H1 (cell line): ENCODE data around the gene ZMAT1. TPM values are rescaled to one million over a fixed set of nuclear protein-coding genes. Genes with fewer than 3 reads are reported as not detected.

Experiments
- CTCF ChIA-PET: fragments of 300-600 bp; sonication (Branson Sonifier 250); formaldehyde crosslinking; loops from one replicate; lab custom pipeline; 2021; ENCODE audit not compliant: partially characterized antibody; lab: Charles Lee
- POLR2A ChIA-PET: fragments of 300-600 bp; sonication (Branson Sonifier 250); formaldehyde crosslinking; loops from one replicate; lab custom pipeline; 2021; ENCODE audit warnings: inconsistent platforms; ENCODE audit not compliant: partially characterized antibody; lab: Charles Lee
- DNase-seq, 2 experiments: peaks; one replicate each; pipeline versions ENCODE4 v3.0.0 to v3.0.0-alpha.2; 2010 to 2022; ENCODE audit warnings: low spot score in 2 of 2, low read depth in 1 of 2, mixed read lengths in 1 of 2
- FAIRE-seq: peaks from 2 replicates; lab custom pipeline; 2011; peaks lifted over from hg19 to GRCh38; lab: Jason Lieb, UNC
- H2AFZ ChIP-seq: 2 replicates; pipeline ENCODE4 v1.8.1; 2012; ENCODE audit warnings: low read length, inconsistent platforms
- H2AK5ac ChIP-seq: 2 replicates; pipeline ENCODE4 v1.6.1; 2013; ENCODE audit warnings: low read depth, low read length
- H2BK120ac ChIP-seq: replicated peaks from 2 replicates; pipeline ENCODE3; 2013; ENCODE audit warnings: low read depth, low read length, inconsistent platforms
- H2BK12ac ChIP-seq: 2 replicates; pipeline ENCODE4 v1.6.1; 2013; ENCODE audit warnings: low read depth, low read length
- H2BK15ac ChIP-seq: 2 replicates; pipeline ENCODE4 v1.6.1; 2013; ENCODE audit warnings: low read length
- H2BK20ac ChIP-seq: 2 replicates; pipeline ENCODE4 v1.6.1; 2013; ENCODE audit warnings: low read length
- H2BK5ac ChIP-seq: 2 replicates; pipeline ENCODE4 v1.6.1; 2013; ENCODE audit warnings: low read depth, low read length
- H3K14ac ChIP-seq: 2 replicates; pipeline ENCODE4 v1.6.1; 2013; ENCODE audit warnings: inconsistent platforms; ENCODE audit not compliant: insufficient read length
- H3K18ac ChIP-seq: 2 replicates; pipeline ENCODE4 v1.6.1; 2013; ENCODE audit warnings: low read length; ENCODE audit errors: extremely low read depth
- H3K23ac ChIP-seq: 2 replicates; pipeline ENCODE4 v1.6.1; 2013; ENCODE audit warnings: inconsistent platforms; ENCODE audit not compliant: insufficient read length
- H3K23me2 ChIP-seq: 2 replicates; pipeline ENCODE4 v1.6.1; 2013; ENCODE audit warnings: low read depth, low read length
- H3K27ac ChIP-seq: 2 replicates; pipeline ENCODE4 v1.6.1; 2011; ENCODE audit warnings: low read depth, low read length, inconsistent platforms
- H3K27me3 ChIP-seq, 4 experiments: replicated peaks in 1 of 4; 1 replicate in 1 of 4; 2 replicates in 3 of 4; pipeline versions ENCODE4 v1.6.1 to v1.8.1; 2011 to 2013; ENCODE audit warnings: low read length in 3 of 4, mild to moderate bottlenecking in 3 of 4, inconsistent platforms in 2 of 4, mixed read lengths in 2 of 4, moderate library complexity in 1 of 4; ENCODE audit not compliant: control insufficient read depth in 3 of 4, insufficient read depth in 3 of 4; ENCODE audit errors: extremely low read depth in 1 of 4
- H3K36me3 ChIP-seq, 4 experiments: 2 replicates each; pipeline versions ENCODE4 v1.6.1 to v1.8.1; 2011 to 2013; ENCODE audit warnings: mild to moderate bottlenecking in 4 of 4, low read length in 3 of 4, moderate library complexity in 2 of 4, control low read depth in 1 of 4, inconsistent platforms in 1 of 4; ENCODE audit not compliant: insufficient read depth in 4 of 4, control insufficient read depth in 2 of 4
- H3K4ac ChIP-seq: replicated peaks from 2 replicates; pipeline ENCODE3; 2013; ENCODE audit warnings: low read length, low read depth, mixed read lengths, inconsistent platforms; ENCODE audit not compliant: insufficient read length
- H3K4me1 ChIP-seq, 4 experiments: replicated peaks in 1 of 4; 1 replicate in 1 of 4; 2 replicates in 3 of 4; pipeline versions ENCODE4 v1.6.1 to v1.8.1; 2011 to 2013; ENCODE audit warnings: low read length in 3 of 4, inconsistent platforms in 2 of 4, mixed read lengths in 1 of 4; ENCODE audit not compliant: insufficient read depth in 4 of 4, control insufficient read depth in 3 of 4
- H3K4me2 ChIP-seq, 2 experiments: 2 replicates each; pipeline versions ENCODE4 v1.6.1 to v1.8.1; 2011 to 2013; ENCODE audit warnings: low read depth in 2 of 2, low read length in 2 of 2, control low read depth in 1 of 2, inconsistent platforms in 1 of 2, mild to moderate bottlenecking in 1 of 2; ENCODE audit not compliant: insufficient read depth in 1 of 2
- H3K4me3 ChIP-seq, 4 experiments: fragments of 200-600, 300-600 bp in 1 of 4; sonication (generic), shearing (Covaris generic), sonication (Bioruptor Twin) in 1 of 4; 2 replicates each; pipeline versions ENCODE4 v1.5.1 to v1.8.1; 2011 to 2016; ENCODE audit warnings: low read length in 4 of 4, low read depth in 3 of 4, control low read depth in 2 of 4, inconsistent platforms in 2 of 4, mild to moderate bottlenecking in 2 of 4, mixed read lengths in 1 of 4, moderate library complexity in 1 of 4; ENCODE audit not compliant: insufficient read depth in 2 of 4; ENCODE audit errors: extremely low read depth in 1 of 4
- H3K56ac ChIP-seq: replicated peaks from 2 replicates; pipeline ENCODE3; 2013; ENCODE audit warnings: low read depth, mild to moderate bottlenecking, mixed read lengths, low read length, inconsistent platforms; ENCODE audit not compliant: insufficient read length
- H3K79me1 ChIP-seq: 2 replicates; pipeline ENCODE4 v1.6.1; 2013; ENCODE audit warnings: low read depth, low read length, control low read depth
- H3K79me2 ChIP-seq, 2 experiments: 2 replicates each; pipeline versions ENCODE4 v1.6.1 to v1.8.1; 2012 to 2013; ENCODE audit warnings: low read length in 2 of 2, mild to moderate bottlenecking in 2 of 2, inconsistent platforms in 1 of 2; ENCODE audit not compliant: insufficient read depth in 2 of 2, control insufficient read depth in 1 of 2
- H3K9ac ChIP-seq, 4 experiments: replicated peaks in 1 of 4; 1 replicate in 1 of 4; 2 replicates in 3 of 4; pipeline versions ENCODE4 v1.6.1 to v1.8.1; 2011 to 2013; ENCODE audit warnings: low read depth in 3 of 4, low read length in 3 of 4, control low read depth in 2 of 4, mild to moderate bottlenecking in 2 of 4, moderate library complexity in 2 of 4, inconsistent platforms in 1 of 4; ENCODE audit errors: extremely low read depth in 1 of 4
- H3K9me3 ChIP-seq, 2 experiments: 2 replicates each; pipeline versions ENCODE4 v1.6.1 to v1.8.1; 2012 to 2013; ENCODE audit warnings: mild to moderate bottlenecking in 2 of 2, moderate library complexity in 2 of 2, control low read depth in 1 of 2, inconsistent platforms in 1 of 2, low read depth in 1 of 2, low read length in 1 of 2, mixed read lengths in 1 of 2; ENCODE audit not compliant: insufficient read depth in 2 of 2
- H4K20me1 ChIP-seq, 2 experiments: replicated peaks in 1 of 2; 2 replicates each; pipeline versions ENCODE3 to v1.8.1; 2011 to 2013; ENCODE audit warnings: inconsistent platforms in 2 of 2, low read length in 2 of 2, mild to moderate bottlenecking in 1 of 2; ENCODE audit not compliant: insufficient read depth in 2 of 2, control insufficient read depth in 1 of 2
- H4K5ac ChIP-seq: 2 replicates; pipeline ENCODE4 v1.6.1; 2013; ENCODE audit warnings: low read length, low read depth, mixed read lengths, inconsistent platforms; ENCODE audit not compliant: insufficient read length
- H4K8ac ChIP-seq: 2 replicates; pipeline ENCODE4 v1.8.0; 2013; ENCODE audit warnings: mild to moderate bottlenecking, moderate library complexity, low read length, inconsistent platforms; ENCODE audit not compliant: insufficient read depth; ENCODE audit errors: extremely low read depth
- H4K91ac ChIP-seq: replicated peaks from 2 replicates; pipeline ENCODE3; 2013; ENCODE audit warnings: low read length, mixed read lengths, inconsistent platforms; ENCODE audit not compliant: insufficient read length
- CBX8 ChIP-seq: fragments of 300-800, 300-1000 bp; sonication (generic); IDR thresholded peaks from 2 replicates; pipeline ENCODE4 v1.7.1; 2016; ENCODE audit warnings: low read depth, low read length, borderline replicate concordance
- CTBP2 ChIP-seq: IDR thresholded peaks from 2 replicates; pipeline ENCODE4 v1.7.0; 2011; ENCODE audit warnings: borderline replicate concordance, mild to moderate bottlenecking, moderate library complexity, mixed read lengths, low read length; ENCODE audit not compliant: insufficient read depth, insufficient read length
- EGR1 ChIP-seq: IDR thresholded peaks from 2 replicates; pipeline ENCODE4 v1.6.1; 2011; ENCODE audit warnings: low read depth, low read length, borderline replicate concordance
- GTF2F1 ChIP-seq: IDR thresholded peaks from 2 replicates; pipeline ENCODE4 v1.6.1; 2012; ENCODE audit warnings: low read depth, low read length, improper control_type of control experiment, borderline replicate concordance
- JUN ChIP-seq: IDR thresholded peaks from 2 replicates; pipeline ENCODE4 v1.6.1; 2011; ENCODE audit warnings: low read depth, mild to moderate bottlenecking, improper control_type of control experiment, low read length
- NRF1 ChIP-seq: IDR thresholded peaks from 2 replicates; pipeline ENCODE4 v1.6.1; 2011; ENCODE audit warnings: mild to moderate bottlenecking, low read depth, low read length, improper control_type of control experiment
- POLR2AphosphoS5 ChIP-seq: IDR thresholded peaks from 2 replicates; pipeline ENCODE4 v1.6.1; 2011; ENCODE audit warnings: low read depth, low read length
- SRF ChIP-seq: IDR thresholded peaks from 2 replicates; pipeline ENCODE4 v1.6.1; 2011; ENCODE audit warnings: mild to moderate bottlenecking, low read depth, low read length, moderate library complexity
- TEAD4 ChIP-seq: IDR thresholded peaks from 2 replicates; pipeline ENCODE4 v1.6.1; 2012; ENCODE audit warnings: low read depth, low read length, inconsistent platforms, mixed read lengths
- ZNF274 ChIP-seq: IDR thresholded peaks from 2 replicates; pipeline ENCODE4 v1.7.0; 2012; ENCODE audit warnings: low read length, borderline replicate concordance; ENCODE audit errors: extremely low read depth
- WGBS, 2 experiments: shearing (Covaris generic) in 1 of 2; methylation state at CpG; one replicate each; pipeline versions ENCODE4 v1.1.6 to v1.1.7; 2013 to 2015; ENCODE audit warnings: low lambda C conversion rate in 2 of 2, mixed read lengths in 2 of 2, inconsistent platforms in 1 of 2, low coverage in 1 of 2, missing lambda C conversion rate in 1 of 2; ENCODE audit not compliant: insufficient replicate concordance in 2 of 2, insufficient coverage in 1 of 2, insufficient read length in 1 of 2; ENCODE audit errors: extremely low coverage in 1 of 2, missing lambda C conversion rate in 1 of 2; 5-methylcytosine and 5-hydroxymethylcytosine counted together
- polyA plus RNA-seq, 7 experiments: library from polyadenylated mRNA; depleted of rRNA in 3 of 7; stranded (reverse) in 5 of 7; unstranded in 2 of 7; fragments of >200 nt in 5 of 7; fragments of 200-250 nt in 2 of 7; gene quantifications; 1 replicate in 5 of 7; 2 replicates in 1 of 7; 4 replicates in 1 of 7; pipeline versions ENCODE4 v1.2.1 to v1.2.3, GENCODE V29; 2011 to 2013; ENCODE audit warnings: missing spikeins in 2 of 7, mixed read lengths in 2 of 7
- total RNA-seq: library from RNA; stranded (reverse); fragmentation: NEBNext Ultra II Directional; extraction: Animal tissue kit (Norgen Biotek cat#: 25700); gene quantifications from 2 replicates; pipeline ENCODE4 v1.2.1, GENCODE V29; 2021
- TF ChIP-seq, protein P1 (sequence below): IDR thresholded peaks from 2 replicates; pipeline ENCODE4 v1.6.1; 2012; ENCODE audit warnings: low read length, inconsistent platforms
- TF ChIP-seq, protein P2 (sequence below): IDR thresholded peaks from 2 replicates; pipeline ENCODE4 v1.6.1; 2012; ENCODE audit warnings: inconsistent platforms

ZMAT1 gene
- total and polyA plus RNA-seq, 2 of the 8 experiments (the other 6 are each of a cell fraction or from before 2014, with no cell fraction given) = 1.3 to 1.4 TPM

DNA sequence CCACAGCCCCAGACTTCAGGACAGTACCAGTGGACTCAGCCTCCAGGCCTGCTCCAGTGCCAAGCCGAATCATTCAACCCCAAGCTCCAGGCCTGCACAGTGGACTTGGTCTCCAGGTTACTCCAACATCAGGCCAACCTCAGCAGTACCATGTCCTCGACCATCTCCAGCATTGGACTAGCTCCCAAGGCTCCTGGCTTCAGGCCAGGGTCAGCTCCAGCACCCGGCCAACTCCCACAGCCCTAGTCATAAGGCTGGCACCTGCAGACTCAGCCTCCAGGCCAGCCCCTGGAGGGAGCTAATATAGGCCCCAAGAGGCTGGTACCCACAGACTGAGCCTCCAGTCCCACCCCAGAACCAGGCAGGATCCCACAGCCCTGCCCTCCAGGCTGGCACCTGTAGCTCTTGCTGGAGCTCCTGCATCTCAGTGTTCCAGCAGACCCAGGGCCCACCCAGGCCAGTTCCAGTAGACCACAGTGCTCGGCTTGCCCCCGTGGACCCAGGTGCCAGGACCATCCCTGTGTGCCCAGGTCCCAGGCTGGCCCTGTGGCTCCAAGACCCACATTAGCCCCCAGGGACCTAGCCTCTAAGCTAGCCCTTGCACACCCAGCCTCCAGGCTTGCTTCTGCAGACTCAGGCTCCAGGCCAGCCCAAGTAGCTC, 25.6 kb downstream of the ZMAT1 start:
- Histone ChIP-seq H2AFZ (no peak overlapping the region), H3K4ac (no peak overlapping the region), H2BK20ac (no peak overlapping the region), H4K91ac (no peak overlapping the region), H2AK5ac (no peak overlapping the region), H2BK5ac (no peak overlapping the region), H3K79me2 (no peaks in the 10 kb centered on the region), H3K18ac (no peak overlapping the region), H4K5ac (no peak overlapping the region), H3K23ac (no peak overlapping the region), H3K9me3 (peaks cover 0 to 26% of the 10 kb centered on the region in 2 experiments; a peak in 2 of 4 replicates), H3K79me1 (no peaks in the 10 kb centered on the region), H3K56ac (no peak overlapping the region), H3K9ac (no peak overlapping the region), H3K27me3 (no peaks in the 10 kb centered on the region), H3K36me3 (no peaks in the 10 kb centered on the region), H2BK12ac (no peak overlapping the region), H3K14ac (no peak overlapping the region), H2BK120ac (no peak overlapping the region), H3K4me1 (no peaks in the 10 kb centered on the region), H3K27ac (no peak overlapping the region), H4K8ac (no peak overlapping the region), H4K20me1 (no peaks in the 10 kb centered on the region), H2BK15ac (no peak overlapping the region), H3K4me3 (no peak overlapping the region), H3K23me2 (no peaks in the 10 kb centered on the region), H3K4me2 (no peak overlapping the region)
- FAIRE-seq (no peak), DNase-seq (no peak)
- no peak for TF ChIP-seq ZNF274
- TF ChIP-seq CBX8 = no peak
- TF ChIP-seq, protein P1, sequence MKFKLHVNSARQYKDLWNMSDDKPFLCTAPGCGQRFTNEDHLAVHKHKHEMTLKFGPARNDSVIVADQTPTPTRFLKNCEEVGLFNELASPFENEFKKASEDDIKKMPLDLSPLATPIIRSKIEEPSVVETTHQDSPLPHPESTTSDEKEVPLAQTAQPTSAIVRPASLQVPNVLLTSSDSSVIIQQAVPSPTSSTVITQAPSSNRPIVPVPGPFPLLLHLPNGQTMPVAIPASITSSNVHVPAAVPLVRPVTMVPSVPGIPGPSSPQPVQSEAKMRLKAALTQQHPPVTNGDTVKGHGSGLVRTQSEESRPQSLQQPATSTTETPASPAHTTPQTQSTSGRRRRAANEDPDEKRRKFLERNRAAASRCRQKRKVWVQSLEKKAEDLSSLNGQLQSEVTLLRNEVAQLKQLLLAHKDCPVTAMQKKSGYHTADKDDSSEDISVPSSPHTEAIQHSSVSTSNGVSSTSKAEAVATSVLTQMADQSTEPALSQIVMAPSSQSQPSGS = no peak
- TF ChIP-seq CTBP2 = no peak
- TF ChIP-seq SRF = no peak
- TF ChIP-seq, protein P2, sequence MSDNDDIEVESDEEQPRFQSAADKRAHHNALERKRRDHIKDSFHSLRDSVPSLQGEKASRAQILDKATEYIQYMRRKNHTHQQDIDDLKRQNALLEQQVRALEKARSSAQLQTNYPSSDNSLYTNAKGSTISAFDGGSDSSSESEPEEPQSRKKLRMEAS = no peak
- no peak for TF ChIP-seq NRF1
- TF ChIP-seq EGR1 = no peak
- no peak for TF ChIP-seq TEAD4
- no peak for TF ChIP-seq GTF2F1
- no peak for TF ChIP-seq POLR2AphosphoS5
- TF ChIP-seq JUN = no peak
- ChIA-PET CTCF (no interaction called here), POLR2A (no interaction called here)
- 81% methylated on average over 3 of the region's 5 CpGs; no CpG with 5 or more reads in 1 of the 2 experiments for WGBS, 2 experiments
